Lower leg skin (tissue), 3 donors: ENCODE results near the gene EFL1.
"Not testable (repeated sequence)": the region's sequence is repeated elsewhere in the genome, so short reads cannot be mapped to it uniquely, and the experiment has no call there.

ENCODE experiments used
- POLR2A ChIP-seq, 2 donors: fragments of 450-650 bp; IDR thresholded peaks; one replicate each; pipeline ENCODE4 v1.6.1; 2016 to 2017; ENCODE audit warnings: antibody characterized with exemption in 2 of 2, mild to moderate bottlenecking in 1 of 2, moderate library complexity in 1 of 2
- TF ChIP-seq, protein P1 (sequence below), 3 donors: fragments of 450-650 bp; IDR thresholded peaks; one replicate each; pipeline ENCODE4 v1.5.1; 2016; ENCODE audit warnings: antibody characterized with exemption in 3 of 3, mild to moderate bottlenecking in 3 of 3, moderate library complexity in 2 of 3

DNA sequence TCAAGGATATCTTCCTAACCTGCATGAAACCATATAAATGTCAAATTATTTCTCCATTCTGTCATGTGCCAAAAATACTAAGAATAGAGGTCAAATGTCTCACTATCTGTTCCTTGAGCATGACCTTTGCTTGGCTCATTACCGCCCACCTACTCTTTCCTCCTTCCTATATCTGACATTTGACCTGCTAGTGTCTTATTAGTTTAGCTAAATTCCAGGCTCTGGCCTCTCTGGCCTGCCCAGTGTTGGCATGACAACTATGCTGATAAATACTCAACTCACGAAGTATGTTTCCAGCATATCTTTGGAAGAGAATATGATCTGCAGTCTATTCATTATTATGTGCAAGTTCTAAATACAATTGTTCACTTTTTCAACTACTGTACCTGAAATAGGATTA is 58.0 kb downstream of the EFL1 start:
- TF ChIP-seq, protein P1, sequence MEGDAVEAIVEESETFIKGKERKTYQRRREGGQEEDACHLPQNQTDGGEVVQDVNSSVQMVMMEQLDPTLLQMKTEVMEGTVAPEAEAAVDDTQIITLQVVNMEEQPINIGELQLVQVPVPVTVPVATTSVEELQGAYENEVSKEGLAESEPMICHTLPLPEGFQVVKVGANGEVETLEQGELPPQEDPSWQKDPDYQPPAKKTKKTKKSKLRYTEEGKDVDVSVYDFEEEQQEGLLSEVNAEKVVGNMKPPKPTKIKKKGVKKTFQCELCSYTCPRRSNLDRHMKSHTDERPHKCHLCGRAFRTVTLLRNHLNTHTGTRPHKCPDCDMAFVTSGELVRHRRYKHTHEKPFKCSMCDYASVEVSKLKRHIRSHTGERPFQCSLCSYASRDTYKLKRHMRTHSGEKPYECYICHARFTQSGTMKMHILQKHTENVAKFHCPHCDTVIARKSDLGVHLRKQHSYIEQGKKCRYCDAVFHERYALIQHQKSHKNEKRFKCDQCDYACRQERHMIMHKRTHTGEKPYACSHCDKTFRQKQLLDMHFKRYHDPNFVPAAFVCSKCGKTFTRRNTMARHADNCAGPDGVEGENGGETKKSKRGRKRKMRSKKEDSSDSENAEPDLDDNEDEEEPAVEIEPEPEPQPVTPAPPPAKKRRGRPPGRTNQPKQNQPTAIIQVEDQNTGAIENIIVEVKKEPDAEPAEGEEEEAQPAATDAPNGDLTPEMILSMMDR (IDR thresholded peaks at IDR 0.05): not testable (repeated sequence)
- not testable (repeated sequence) for TF ChIP-seq POLR2A (IDR thresholded peaks at IDR 0.05)
